Lower lobe of right lung (tissue), 2 donors: ENCODE data around the gene CCDC152. TPM values are rescaled to one million over a fixed set of nuclear protein-coding genes. Genes with fewer than 3 reads are reported as not detected.
A peak's percentile ranks its signal among the peaks of the same experiment; 100 is the strongest.

Experiments used
- ATAC-seq, 2 donors: fragments of 200-7000 bp; cut with Tn5 transposase; one replicate each; pipeline ENCODE4 v1.9.1; 2020 to 2022; ENCODE audit warnings: mild to moderate bottlenecking in 2 of 2, moderate library complexity in 2 of 2
- DNase-seq: peaks from one replicate; pipeline ENCODE4 v3.0.0-alpha.2; 2020
- H3K27ac ChIP-seq: fragments of 200-600 bp; one replicate; pipeline ENCODE4 v1.8.0; 2022
- H3K27me3 ChIP-seq: fragments of 200-600 bp; one replicate; pipeline ENCODE4 v1.8.0; 2022; ENCODE audit warnings: low read depth
- H3K36me3 ChIP-seq: fragments of 200-600 bp; one replicate; pipeline ENCODE4 v1.8.0; 2022; ENCODE audit warnings: mild to moderate bottlenecking
- H3K4me1 ChIP-seq: fragments of 200-600 bp; one replicate; pipeline ENCODE4 v1.8.0; 2022
- H3K4me3 ChIP-seq: fragments of 200-600 bp; one replicate; pipeline ENCODE4 v1.8.0; 2022; ENCODE audit warnings: mild to moderate bottlenecking
- H3K9me3 ChIP-seq: fragments of 200-600 bp; one replicate; pipeline ENCODE4 v1.8.0; 2022
- intact Hi-C: fragments of 100-400 bp; cut with DNase I; formaldehyde crosslinking; loops from one replicate; pipeline ENCODE4 v1.11.0; 2022
- total RNA-seq: library from RNA; stranded (reverse); fragmentation: NEBNext Ultra II Directional; extraction: Animal tissue kit (Norgen Biotek cat#: 25700); gene quantifications from one replicate; pipeline ENCODE4 v1.2.1, GENCODE V29; 2021
- TF ChIP-seq, protein P1 (sequence below): fragments of 200-600 bp; IDR thresholded peaks from one replicate; pipeline ENCODE4 v1.8.0; 2022; ENCODE audit warnings: antibody characterized with exemption, mild to moderate bottlenecking
- donor health status: DM: no; HTN: yes; CAD: no; lungs with severe emphysema.

The CCDC152 gene
- total RNA-seq, 1 donor from 2014 or later, result 1.3 TPM

DNA sequence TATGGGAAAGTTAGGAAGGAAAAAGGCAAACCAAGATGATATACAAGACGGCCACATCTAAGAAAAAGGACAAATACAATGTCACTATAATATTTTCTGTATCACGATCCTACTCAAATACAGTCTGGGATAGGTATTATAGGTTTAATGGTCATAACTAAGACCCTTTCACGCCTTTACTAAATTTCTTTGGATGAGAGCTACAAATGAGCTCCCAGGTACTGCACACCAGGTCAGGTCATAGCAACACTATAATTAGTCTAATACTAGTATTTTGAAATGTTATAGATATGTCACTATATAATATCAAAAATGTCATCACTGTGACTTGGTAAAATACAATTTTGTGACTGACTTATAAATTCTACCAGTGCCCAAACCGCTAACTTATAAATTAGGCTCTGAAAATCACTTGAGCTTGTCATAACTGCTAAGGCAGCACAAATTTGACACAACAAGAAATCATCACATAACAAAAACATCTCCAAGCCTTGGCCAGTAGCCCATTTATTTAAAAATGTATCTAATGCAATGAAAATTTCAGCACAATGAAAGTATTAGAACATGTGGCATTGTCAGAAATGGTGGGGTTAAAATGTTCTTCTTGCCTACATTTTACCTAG, 48.2 kb downstream of the CCDC152 start:
- TF ChIP-seq, protein P1, sequence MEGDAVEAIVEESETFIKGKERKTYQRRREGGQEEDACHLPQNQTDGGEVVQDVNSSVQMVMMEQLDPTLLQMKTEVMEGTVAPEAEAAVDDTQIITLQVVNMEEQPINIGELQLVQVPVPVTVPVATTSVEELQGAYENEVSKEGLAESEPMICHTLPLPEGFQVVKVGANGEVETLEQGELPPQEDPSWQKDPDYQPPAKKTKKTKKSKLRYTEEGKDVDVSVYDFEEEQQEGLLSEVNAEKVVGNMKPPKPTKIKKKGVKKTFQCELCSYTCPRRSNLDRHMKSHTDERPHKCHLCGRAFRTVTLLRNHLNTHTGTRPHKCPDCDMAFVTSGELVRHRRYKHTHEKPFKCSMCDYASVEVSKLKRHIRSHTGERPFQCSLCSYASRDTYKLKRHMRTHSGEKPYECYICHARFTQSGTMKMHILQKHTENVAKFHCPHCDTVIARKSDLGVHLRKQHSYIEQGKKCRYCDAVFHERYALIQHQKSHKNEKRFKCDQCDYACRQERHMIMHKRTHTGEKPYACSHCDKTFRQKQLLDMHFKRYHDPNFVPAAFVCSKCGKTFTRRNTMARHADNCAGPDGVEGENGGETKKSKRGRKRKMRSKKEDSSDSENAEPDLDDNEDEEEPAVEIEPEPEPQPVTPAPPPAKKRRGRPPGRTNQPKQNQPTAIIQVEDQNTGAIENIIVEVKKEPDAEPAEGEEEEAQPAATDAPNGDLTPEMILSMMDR, result no peak
- no peaks in the 10 kb centered on the region for H3K27me3 ChIP-seq
- no peak for ATAC-seq
- intact Hi-C loops, result loop anchor here (5.0 kb wide), 1 partner anchor 82 kb away; no protein-coding TSS in a partner anchor
- H3K9me3 ChIP-seq, result no peaks in the 10 kb centered on the region
- peaks cover 27% of the 10 kb centered on the region for H3K4me1 ChIP-seq
- DNase-seq, result no peak
- H3K4me3 ChIP-seq, result no peak overlapping the region
- no peak overlapping the region for H3K27ac ChIP-seq
- peaks cover 81% of the 10 kb centered on the region for H3K36me3 ChIP-seq

DNA sequence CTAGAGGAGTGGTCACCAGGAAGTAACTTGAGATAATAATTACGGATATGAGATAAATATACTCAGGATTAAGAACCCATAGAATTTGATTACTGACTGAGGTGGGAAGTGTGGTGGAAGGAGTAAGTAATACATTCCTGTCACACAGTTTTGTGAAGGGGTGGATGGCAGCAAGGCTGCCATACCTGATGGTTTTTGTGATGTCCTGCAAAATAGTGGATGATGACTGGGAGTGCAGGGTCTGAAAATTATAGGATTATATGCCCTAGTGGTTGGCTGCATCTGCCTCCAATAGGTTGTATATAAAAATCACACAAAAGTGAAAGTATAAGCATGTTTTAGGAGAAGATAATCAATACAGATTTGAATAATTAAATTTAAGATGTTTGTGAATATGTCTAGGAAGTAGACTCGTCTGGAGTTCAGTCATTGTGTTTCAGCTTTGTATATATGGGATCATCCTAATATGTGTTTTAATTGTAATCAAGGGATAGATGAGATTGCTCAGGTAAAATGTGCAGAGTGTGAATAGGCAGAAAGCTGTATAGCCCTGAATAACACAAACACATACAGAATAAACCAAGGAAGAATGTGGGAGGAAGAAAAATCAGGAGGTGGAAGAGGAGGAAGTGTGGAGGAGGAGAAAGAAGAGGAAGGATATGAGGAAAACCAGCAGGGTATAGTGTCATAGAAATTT, 49.5 kb downstream of the CCDC152 start:
- intact Hi-C loops, result loop anchor here (5.0 kb wide), 1 partner anchor 81 kb away; no protein-coding TSS in a partner anchor
- ATAC-seq, result no peak
- Histone ChIP-seq H3K9me3 (no peaks in the 10 kb centered on the region), H3K36me3 (peaks cover 68% of the 10 kb centered on the region), H3K4me3 (peak overlapping the region; percentile 17), H3K4me1 (peaks cover 27% of the 10 kb centered on the region), H3K27me3 (no peaks in the 10 kb centered on the region), H3K27ac (no peak overlapping the region)
- no peak for DNase-seq
- TF ChIP-seq, protein P1, result no peak

DNA sequence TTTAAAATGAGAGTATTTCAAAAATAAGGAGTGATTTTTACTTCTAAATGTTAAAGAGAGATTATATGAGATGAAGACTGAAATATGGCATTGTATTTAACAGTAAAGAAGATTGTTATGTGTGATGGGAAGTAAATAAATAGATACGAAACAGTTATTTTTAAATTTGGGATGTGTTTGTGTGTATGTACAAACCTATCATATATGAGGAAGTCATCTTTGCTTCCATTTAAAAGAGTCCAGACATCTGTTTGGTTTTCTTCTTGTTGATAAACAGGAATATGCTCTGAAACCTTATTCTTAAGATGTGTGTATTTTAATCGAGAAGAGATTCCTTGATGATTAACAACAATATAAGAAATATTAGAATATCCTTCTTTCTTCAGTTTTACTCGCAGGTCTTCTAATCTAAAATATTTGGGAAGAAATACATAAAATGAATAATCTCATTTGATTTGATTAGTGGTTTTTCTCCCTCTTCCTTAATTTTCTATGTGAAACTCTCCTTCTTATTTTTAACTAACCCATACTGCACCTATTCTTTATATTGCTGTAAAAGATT, 50.2 kb downstream of the CCDC152 start:
- ATAC-seq (no peak), DNase-seq (no peak)
- Histone ChIP-seq H3K4me3 (peak overlapping the region; percentile 61), H3K27ac (no peak overlapping the region), H3K9me3 (no peaks in the 10 kb centered on the region), H3K27me3 (no peaks in the 10 kb centered on the region), H3K36me3 (peaks cover 62% of the 10 kb centered on the region), H3K4me1 (peaks cover 27% of the 10 kb centered on the region)
- intact Hi-C loops, result loop anchor here (5.0 kb wide), 1 partner anchor 81 kb away; no protein-coding TSS in a partner anchor
- TF ChIP-seq, protein P1, result no peak

DNA sequence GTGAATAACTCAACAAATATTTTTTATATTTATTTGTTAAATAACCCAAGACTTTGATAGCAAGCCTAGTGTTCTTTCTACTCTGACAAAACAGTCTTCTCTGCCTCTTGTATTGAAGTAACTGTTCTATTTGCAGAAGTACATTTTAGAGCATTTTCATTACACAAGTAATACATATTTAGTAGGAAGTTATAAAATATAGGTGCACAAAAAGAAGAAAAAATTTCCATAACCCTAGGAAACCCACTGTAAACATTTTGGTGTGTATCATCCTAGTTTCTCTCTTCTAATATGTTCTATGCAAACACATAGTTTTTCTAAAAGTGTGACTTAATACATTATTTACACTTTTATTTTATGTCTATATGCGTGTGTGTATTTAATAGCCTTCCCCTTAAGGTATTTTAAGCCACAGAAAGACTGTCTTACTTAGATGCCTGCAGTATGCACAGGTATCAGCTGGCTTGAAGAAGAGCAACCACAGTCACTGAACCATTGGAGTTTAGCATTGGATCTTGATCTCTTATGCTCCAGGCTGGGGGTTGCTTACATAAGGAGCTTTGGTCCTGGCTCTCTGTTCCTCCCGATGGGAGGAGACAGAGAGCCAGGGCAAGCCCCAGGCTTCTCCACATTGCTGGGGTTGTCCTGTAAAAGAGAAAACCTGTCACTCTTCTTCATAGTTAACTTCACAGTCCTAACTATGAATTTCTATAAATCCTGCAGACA, 51.3 kb downstream of the CCDC152 start:
- peak; percentile 42 to 59 for ATAC-seq
- intact Hi-C loops, result loop anchor here (5.0 kb wide), 1 partner anchor 79 kb away; no protein-coding TSS in a partner anchor
- H3K4me1 ChIP-seq, result peaks cover 36% of the 10 kb centered on the region

More for the DNA sequence above, 51.3 kb downstream of the CCDC152 start:
- Histone ChIP-seq H3K27me3 (no peaks in the 10 kb centered on the region), H3K9me3 (no peaks in the 10 kb centered on the region), H3K4me3 (peak overlapping the region; percentile 61), H3K36me3 (peaks cover 51% of the 10 kb centered on the region), H3K27ac (no peak overlapping the region)
- DNase-seq, result no peak
- TF ChIP-seq, protein P1, result no peak
